H1 (cell line): ENCODE results near the gene USP3. TPM values are rescaled to one million over a fixed set of nuclear protein-coding genes. Genes with fewer than 3 reads are reported as not detected.

Source experiments
- ATF2 ChIP-seq: IDR thresholded peaks from 2 replicates; pipeline ENCODE4 v1.6.1; 2012; ENCODE audit warnings: low read length, inconsistent platforms
- CHD7 ChIP-seq: fragments of 300-600 bp; sonication (generic); IDR thresholded peaks from 2 replicates; pipeline ENCODE4 v1.7.1; 2012; ENCODE audit warnings: low read length, moderate library complexity, mild to moderate bottlenecking, inconsistent platforms; ENCODE audit not compliant: insufficient replicate concordance
- CTBP2 ChIP-seq: IDR thresholded peaks from 2 replicates; pipeline ENCODE4 v1.7.0; 2011; ENCODE audit warnings: borderline replicate concordance, mild to moderate bottlenecking, moderate library complexity, mixed read lengths, low read length; ENCODE audit not compliant: insufficient read depth, insufficient read length
- EGR1 ChIP-seq: IDR thresholded peaks from 2 replicates; pipeline ENCODE4 v1.6.1; 2011; ENCODE audit warnings: low read depth, low read length, borderline replicate concordance
- FOSL1 ChIP-seq: IDR thresholded peaks from 2 replicates; pipeline ENCODE4 v1.6.1; 2011; ENCODE audit warnings: mild to moderate bottlenecking, low read depth, low read length, moderate library complexity; ENCODE audit not compliant: insufficient read depth
- HDAC6 ChIP-seq: IDR thresholded peaks from one replicate; pipeline ENCODE4 v1.7.1; 2012; ENCODE audit warnings: low read depth, mild to moderate bottlenecking, inconsistent platforms, low read length, moderate library complexity
- SP4 ChIP-seq: IDR thresholded peaks from 2 replicates; pipeline ENCODE4 v1.6.1; 2012; ENCODE audit warnings: low read length, inconsistent platforms
- YY1 ChIP-seq: IDR thresholded peaks from 2 replicates; pipeline ENCODE4 v1.6.1; 2011; ENCODE audit warnings: low read depth, mild to moderate bottlenecking, low read length
- ZNF274 ChIP-seq: IDR thresholded peaks from 2 replicates; pipeline ENCODE4 v1.7.0; 2012; ENCODE audit warnings: low read length, borderline replicate concordance; ENCODE audit errors: extremely low read depth
- polyA plus RNA-seq, 7 experiments: library from polyadenylated mRNA; depleted of rRNA in 3 of 7; stranded (reverse) in 5 of 7; unstranded in 2 of 7; fragments of >200 nt in 5 of 7; fragments of 200-250 nt in 2 of 7; gene quantifications; 1 replicate in 5 of 7; 2 replicates in 1 of 7; 4 replicates in 1 of 7; pipeline versions ENCODE4 v1.2.1 to v1.2.3, GENCODE V29; 2011 to 2013; ENCODE audit warnings: missing spikeins in 2 of 7, mixed read lengths in 2 of 7
- total RNA-seq: library from RNA; stranded (reverse); fragmentation: NEBNext Ultra II Directional; extraction: Animal tissue kit (Norgen Biotek cat#: 25700); gene quantifications from 2 replicates; pipeline ENCODE4 v1.2.1, GENCODE V29; 2021

USP3 gene
- total and polyA plus RNA-seq, 2 of the 8 experiments (the other 6 are each of a cell fraction or from before 2014, with no cell fraction given), result 15.5 to 16.2 TPM

- no peak for TF ChIP-seq CHD7
- TF ChIP-seq FOSL1, result no peak
- no peak for TF ChIP-seq ATF2
- TF ChIP-seq HDAC6, result no peak
- TF ChIP-seq EGR1, result no peak
- no peak for TF ChIP-seq CTBP2
- no peak for TF ChIP-seq SP4
- TF ChIP-seq ZNF274, result no peak
- TF ChIP-seq YY1, result no peak
Observed at GRCh38 chr15:63530235-63530634, 25.8 kb downstream of the USP3 start (continued).
